Upper lobe of left lung (tissue), 6 donors: ENCODE measurements around the gene C5orf34. TPM values are rescaled to one million over a fixed set of nuclear protein-coding genes. Genes with fewer than 3 reads are reported as not detected.
"Not testable (repeated sequence)": the region's sequence is repeated elsewhere in the genome, so short reads cannot be mapped to it uniquely, and the experiment has no call there.

Experiments used
- ATAC-seq, 2 donors: fragments of 200-7000 bp; cut with Tn5 transposase; one replicate each; pipeline ENCODE4 v1.9.1; 2022; ENCODE audit warnings: mild to moderate bottlenecking in 2 of 2, moderate library complexity in 2 of 2; ENCODE audit not compliant: low FRiP score in 2 of 2
- DNase-seq, 2 donors: peaks; one replicate each; pipeline ENCODE4 v3.0.0-alpha.2; 2019 to 2020
- H3K27ac ChIP-seq, 4 donors: fragments of 200-600 bp; sonication (generic); one replicate each; pipeline ENCODE4 v1.5.1; 2016 to 2019
- H3K27me3 ChIP-seq, 4 donors: fragments of 200-600 bp; sonication (generic); one replicate each; pipeline ENCODE4 v1.5.1; 2017 to 2019
- H3K36me3 ChIP-seq, 4 donors: fragments of 200-600 bp; sonication (generic); one replicate each; pipeline ENCODE4 v1.5.1; 2016 to 2019
- H3K4me1 ChIP-seq, 4 donors: fragments of 200-600 bp; sonication (generic); one replicate each; pipeline ENCODE4 v1.5.1; 2018 to 2019
- H3K4me3 ChIP-seq, 4 donors: fragments of 200-600 bp; sonication (generic); one replicate each; pipeline ENCODE4 v1.5.1; 2017 to 2019; ENCODE audit warnings: mild to moderate bottlenecking in 2 of 4, moderate library complexity in 1 of 4
- H3K9me3 ChIP-seq, 4 donors: fragments of 200-600 bp; sonication (generic); one replicate each; pipeline ENCODE4 v1.5.1; 2018 to 2019
- EP300 ChIP-seq, 4 donors: sonication (generic); formaldehyde crosslinking; IDR thresholded peaks; one replicate each; pipeline ENCODE4 v1.5.1; 2017; ENCODE audit warnings: antibody characterized with exemption in 4 of 4, control low read depth in 2 of 4
- POLR2A ChIP-seq, 4 donors: fragments of 450-650 bp; IDR thresholded peaks; one replicate each; pipeline ENCODE4 v1.5.1; 2016 to 2017; ENCODE audit warnings: antibody characterized with exemption in 4 of 4, mild to moderate bottlenecking in 2 of 4
- POLR2AphosphoS5 ChIP-seq, 2 donors: sonication (generic); formaldehyde crosslinking; IDR thresholded peaks; one replicate each; pipeline ENCODE4 v1.5.1; 2017; ENCODE audit warnings: antibody characterized with exemption in 2 of 2
- WGBS, 2 donors: methylation state at CpG; one replicate each; pipeline ENCODE4 v1.1.5; 2017 to 2018; 5-methylcytosine and 5-hydroxymethylcytosine counted together
- total RNA-seq, 6 donors: library from RNA; depleted of rRNA in 4 of 6; stranded (reverse); fragments of >200 nt in 4 of 6; gene quantifications; one replicate each; pipeline versions ENCODE4 v1.1.0 to v1.2.1, GENCODE V29; 2016 to 2021
- TF ChIP-seq, protein P1 (sequence below), 6 experiments: fragments of 450-650 bp in 4 of 6; fragments of 200-600 bp in 2 of 6; sonication (generic) in 2 of 6; IDR thresholded peaks; one replicate each; pipeline ENCODE4 v1.5.1; 2016 to 2019; ENCODE audit warnings: antibody characterized with exemption in 6 of 6
- donor health status: DM: no; HTN: no; CAD: no; lungs with moderate emphysema.
- donor health status: DM: no; HTN: yes; CAD: no; lungs with severe emphysema.

Gene C5orf34
- total RNA-seq, 6 donors from 2014 or later = 0.79 to 2.1 (median 1.1) TPM

DNA sequence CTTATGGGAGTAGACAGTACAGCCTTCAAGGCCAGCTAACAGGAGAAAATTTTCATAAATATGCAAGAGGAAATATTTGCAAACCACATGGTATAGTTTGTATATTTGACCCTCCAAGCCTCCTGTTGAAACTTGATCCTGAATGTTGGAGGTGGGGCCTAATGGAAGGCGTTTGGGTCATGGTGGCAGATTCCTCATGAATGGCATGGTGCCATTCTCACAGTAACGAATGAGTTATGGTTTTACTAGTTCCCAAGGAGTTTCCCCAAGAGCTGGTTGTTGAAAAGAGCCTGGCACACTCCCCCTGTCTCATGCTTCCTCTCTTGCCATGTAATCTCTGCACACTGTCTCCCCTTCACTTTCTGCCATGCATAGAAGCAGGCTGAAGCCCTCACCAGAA lies 45.2 kb upstream of the C5orf34 start:
- Histone ChIP-seq H3K27me3 (no peaks in the 10 kb centered on the region), H3K9me3 (no peaks in the 10 kb centered on the region), H3K4me3 (no peak overlapping the region), H3K36me3 (no peaks in the 10 kb centered on the region), H3K4me1 (peaks cover 12 to 17% (median 14%) of the 10 kb centered on the region in 4 donors), H3K27ac (no peak overlapping the region)
- ATAC-seq = no peak
- no peak for DNase-seq
- WGBS, 2 donors = 36 to 57% methylated on average over 2 of the region's 2 CpGs
- TF ChIP-seq POLR2AphosphoS5 (IDR thresholded peaks at IDR 0.05) (no peak), POLR2A (IDR thresholded peaks at IDR 0.05) (no peak), EP300 (IDR thresholded peaks at IDR 0.05) (no peak)
- TF ChIP-seq, protein P1, sequence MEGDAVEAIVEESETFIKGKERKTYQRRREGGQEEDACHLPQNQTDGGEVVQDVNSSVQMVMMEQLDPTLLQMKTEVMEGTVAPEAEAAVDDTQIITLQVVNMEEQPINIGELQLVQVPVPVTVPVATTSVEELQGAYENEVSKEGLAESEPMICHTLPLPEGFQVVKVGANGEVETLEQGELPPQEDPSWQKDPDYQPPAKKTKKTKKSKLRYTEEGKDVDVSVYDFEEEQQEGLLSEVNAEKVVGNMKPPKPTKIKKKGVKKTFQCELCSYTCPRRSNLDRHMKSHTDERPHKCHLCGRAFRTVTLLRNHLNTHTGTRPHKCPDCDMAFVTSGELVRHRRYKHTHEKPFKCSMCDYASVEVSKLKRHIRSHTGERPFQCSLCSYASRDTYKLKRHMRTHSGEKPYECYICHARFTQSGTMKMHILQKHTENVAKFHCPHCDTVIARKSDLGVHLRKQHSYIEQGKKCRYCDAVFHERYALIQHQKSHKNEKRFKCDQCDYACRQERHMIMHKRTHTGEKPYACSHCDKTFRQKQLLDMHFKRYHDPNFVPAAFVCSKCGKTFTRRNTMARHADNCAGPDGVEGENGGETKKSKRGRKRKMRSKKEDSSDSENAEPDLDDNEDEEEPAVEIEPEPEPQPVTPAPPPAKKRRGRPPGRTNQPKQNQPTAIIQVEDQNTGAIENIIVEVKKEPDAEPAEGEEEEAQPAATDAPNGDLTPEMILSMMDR (IDR thresholded peaks at IDR 0.05) = no peak

DNA sequence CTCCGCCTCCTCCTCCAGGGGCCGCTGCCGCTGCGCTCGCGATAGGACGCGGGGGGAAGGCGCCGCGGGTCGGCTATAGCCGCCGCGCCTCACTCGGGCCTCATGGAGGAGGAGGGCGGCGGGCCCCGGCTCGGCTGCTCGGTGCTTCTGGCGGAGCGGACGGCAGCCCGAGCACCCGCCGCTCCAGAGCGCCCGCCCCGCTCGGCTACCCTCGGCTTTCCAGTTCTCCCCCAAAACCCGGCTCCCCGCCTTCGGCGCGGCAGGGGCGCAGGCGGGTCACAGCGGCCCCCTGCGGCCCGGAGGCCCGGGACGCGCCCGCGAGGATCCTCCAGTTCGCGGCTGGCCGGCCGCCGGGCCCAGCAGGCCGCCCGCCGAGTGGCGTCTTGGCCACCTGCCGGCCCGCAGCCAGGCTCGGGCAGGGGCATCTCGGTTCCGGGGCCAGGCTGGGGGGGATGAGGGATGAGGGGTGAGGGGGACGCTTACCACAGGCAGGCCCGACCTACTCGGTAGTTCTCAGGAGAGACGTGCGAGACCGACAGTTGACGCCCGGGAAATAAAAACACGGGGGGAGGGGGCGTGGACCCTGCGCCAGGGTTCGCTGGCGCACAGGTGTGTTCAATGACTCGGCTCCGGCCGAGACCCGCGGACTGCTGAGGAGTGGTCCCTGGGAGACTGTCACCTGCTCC lies 42.1 kb upstream of the C5orf34 start, which contains the start of gene PAIP1:
Gene PAIP1 (minus strand): TSS at position 221 of the 686 bp plus-strand sequence. CDS start 231 bp downstream, outside the sequence.
- H3K27ac ChIP-seq = peak within 1 kb of the TSS; percentile 89 to 97 (median 96)
- H3K27me3 ChIP-seq = no peaks in the 10 kb centered on the region
- peaks cover 31 to 40% (median 38%) of the 10 kb centered on the region in 4 donors for H3K4me1 ChIP-seq
- no peaks in the 10 kb centered on the region for H3K9me3 ChIP-seq
- H3K36me3 ChIP-seq = peaks cover 0 to 4% (median 2%) of the 10 kb centered on the region in 4 donors
- DNase-seq = peak; percentile 77 to 97
- peak; percentile 91 to 97 for ATAC-seq
- peak within 1 kb of the TSS; percentile 72 to 86 (median 80) for H3K4me3 ChIP-seq
- TF ChIP-seq, protein P1 (IDR thresholded peaks at IDR 0.05) = peak; percentile 66 to 88 (median 74)
- TF ChIP-seq POLR2A (IDR thresholded peaks at IDR 0.05) (peak in 2 of 4 donors; percentile 75 to 77), EP300 (IDR thresholded peaks at IDR 0.05) (no peak)
- WGBS, 2 donors = 0% methylated on average over 13 to 43 of the region's 79 CpGs

DNA sequence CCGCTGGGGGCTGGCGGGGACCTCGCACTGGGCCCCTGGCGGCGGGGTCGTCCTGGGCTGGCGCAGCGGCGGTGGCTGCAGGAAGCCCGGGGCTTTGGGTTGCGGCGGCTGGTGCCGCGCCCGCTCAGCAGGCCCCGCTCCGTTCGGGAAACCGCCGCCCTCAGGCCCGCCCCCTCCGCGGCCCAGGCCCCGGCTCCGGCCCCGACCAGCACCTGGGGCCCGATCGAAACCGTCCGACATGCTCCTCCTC lies 41.6 kb upstream of the C5orf34 start:
- peaks cover 31 to 44% (median 39%) of the 10 kb centered on the region in 4 donors for H3K4me1 ChIP-seq
- ATAC-seq = peak; percentile 94 to 97
- peak overlapping the region; percentile 89 to 97 (median 96) for H3K27ac ChIP-seq
- WGBS, 2 donors = 2% methylated on average over 12 of the region's 30 CpGs; no CpG with 5 or more reads in 1 of the 2 donors
- not testable (repeated sequence) for DNase-seq, H3K36me3 ChIP-seq, H3K9me3 ChIP-seq, H3K27me3 ChIP-seq
- H3K4me3 ChIP-seq = peak overlapping the region; percentile 72 to 86 (median 80)

DNA sequence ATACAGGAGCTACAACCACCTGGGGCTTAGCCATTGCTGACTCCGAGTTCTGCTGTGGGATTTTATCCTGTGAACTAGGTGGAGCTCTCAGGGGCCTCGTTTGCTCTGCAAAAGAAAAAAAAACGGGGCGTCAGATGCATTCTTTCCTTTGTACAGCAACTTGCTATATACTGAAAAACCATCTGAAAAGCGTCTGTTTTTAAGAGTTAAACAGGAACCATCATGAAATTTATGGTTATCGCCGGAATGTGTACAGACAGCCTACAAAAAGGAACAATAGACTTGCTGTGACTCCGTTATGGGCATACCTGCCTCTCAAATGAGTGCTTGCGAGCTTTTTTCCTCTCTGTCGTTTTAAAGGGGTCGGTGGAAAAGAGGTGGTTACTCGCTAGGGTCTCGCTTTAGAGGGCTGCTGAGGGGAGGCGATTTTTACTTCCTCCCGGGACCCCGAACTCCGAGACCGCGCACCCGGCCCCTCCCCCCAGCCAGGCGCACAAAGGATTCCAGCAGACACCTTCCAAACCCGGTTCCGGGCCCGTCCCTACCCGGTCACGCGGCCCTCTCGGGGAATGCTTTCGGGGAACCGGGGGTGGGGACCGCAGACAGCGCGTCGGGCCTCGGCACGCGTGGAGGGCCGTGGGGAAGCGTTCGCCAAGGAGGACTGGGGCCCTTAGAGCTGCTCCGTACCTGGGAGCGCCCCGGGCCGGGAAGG lies 41.1 kb upstream of the C5orf34 start:
- H3K36me3 ChIP-seq = peaks cover 0 to 13% (median 5%) of the 10 kb centered on the region in 4 donors
- TF ChIP-seq POLR2AphosphoS5 (IDR thresholded peaks at IDR 0.05) (peak; percentile 37 to 60), EP300 (IDR thresholded peaks at IDR 0.05) (no peak)
- WGBS, 2 donors = 0 to 1% methylated on average over 10 to 32 of the region's 44 CpGs
- ATAC-seq (peak; percentile 60 to 71), DNase-seq (peak; percentile 71 to 91)
- H3K27me3 ChIP-seq = no peaks in the 10 kb centered on the region
- peaks cover 31 to 46% (median 39%) of the 10 kb centered on the region in 4 donors for H3K4me1 ChIP-seq
- H3K9me3 ChIP-seq = no peaks in the 10 kb centered on the region
- peak overlapping the region; percentile 72 to 86 (median 80) for H3K4me3 ChIP-seq
- peak overlapping the region; percentile 89 to 97 (median 96) for H3K27ac ChIP-seq

DNA sequence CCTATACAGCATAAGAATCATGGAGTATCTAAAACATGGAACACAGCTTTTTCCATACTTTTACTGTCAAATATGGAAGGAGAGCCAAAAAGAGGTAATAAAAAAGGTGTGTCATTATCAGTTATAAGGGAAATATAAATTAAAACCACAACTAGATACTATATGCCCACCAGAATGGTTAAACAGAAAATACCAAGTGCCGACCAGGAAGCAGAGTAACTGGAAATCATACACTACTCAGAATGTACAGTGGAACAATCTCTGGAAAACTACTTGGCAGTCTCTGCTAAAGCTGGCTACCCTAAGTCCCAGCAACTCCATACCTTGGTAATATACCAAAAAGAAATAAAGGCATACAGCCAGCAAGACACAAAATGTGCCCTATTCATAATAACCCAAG lies 39.5 kb upstream of the C5orf34 start:
- no peak for DNase-seq
- no peaks in the 10 kb centered on the region for H3K9me3 ChIP-seq
- H3K36me3 ChIP-seq = peaks cover 0 to 21% (median 5%) of the 10 kb centered on the region in 4 donors
- no peaks in the 10 kb centered on the region for H3K27me3 ChIP-seq
- H3K4me1 ChIP-seq = peaks cover 31 to 46% (median 39%) of the 10 kb centered on the region in 4 donors
- no peak for ATAC-seq
- whole genome bisulfite sequencing, 2 donors = 85 to 100% methylated on average over 1 of the region's 1 CpG
- TF ChIP-seq POLR2AphosphoS5 (IDR thresholded peaks at IDR 0.05) (no peak), POLR2A (IDR thresholded peaks at IDR 0.05) (no peak), EP300 (IDR thresholded peaks at IDR 0.05) (no peak)
- TF ChIP-seq, protein P1 (IDR thresholded peaks at IDR 0.05) = no peak
- peak overlapping the region in 1 of 4 donors; percentile 16 for H3K27ac ChIP-seq
- H3K4me3 ChIP-seq = no peak overlapping the region
